Nucleus accumbens (tissue), 56 donors: ENCODE measurements around the gene PPP6R2.

Experiments
- DNase-seq, 56 donors: peaks; one replicate each; lab custom pipeline; 2025; lab: John Stamatoyannopoulos, UW

Gene PPP6R2

DNA sequence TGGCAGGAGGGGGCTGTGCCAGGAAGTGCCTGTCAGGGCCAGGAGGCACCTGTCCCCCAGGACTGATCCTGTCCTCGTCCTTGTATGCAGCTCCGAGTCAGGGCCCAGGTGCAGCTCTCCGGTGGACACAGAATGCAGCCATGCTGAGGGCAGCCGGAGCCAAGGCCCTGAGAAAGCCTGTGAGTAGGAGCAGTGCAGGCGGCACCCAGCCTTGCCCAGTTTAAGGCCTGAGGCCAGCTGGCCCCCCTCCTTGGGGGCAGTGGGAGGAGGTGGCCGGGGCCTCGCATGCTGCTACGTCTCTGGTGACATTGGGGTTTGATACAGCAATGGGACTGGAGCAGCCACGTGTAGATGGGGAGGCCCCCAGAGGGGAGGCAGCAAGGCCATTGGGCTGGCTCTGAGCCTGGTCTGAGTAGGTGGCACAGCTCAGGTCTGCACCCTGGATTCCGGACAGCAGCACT is 96.8 kb downstream of the PPP6R2 start:
- DNase-seq = no peak

DNA sequence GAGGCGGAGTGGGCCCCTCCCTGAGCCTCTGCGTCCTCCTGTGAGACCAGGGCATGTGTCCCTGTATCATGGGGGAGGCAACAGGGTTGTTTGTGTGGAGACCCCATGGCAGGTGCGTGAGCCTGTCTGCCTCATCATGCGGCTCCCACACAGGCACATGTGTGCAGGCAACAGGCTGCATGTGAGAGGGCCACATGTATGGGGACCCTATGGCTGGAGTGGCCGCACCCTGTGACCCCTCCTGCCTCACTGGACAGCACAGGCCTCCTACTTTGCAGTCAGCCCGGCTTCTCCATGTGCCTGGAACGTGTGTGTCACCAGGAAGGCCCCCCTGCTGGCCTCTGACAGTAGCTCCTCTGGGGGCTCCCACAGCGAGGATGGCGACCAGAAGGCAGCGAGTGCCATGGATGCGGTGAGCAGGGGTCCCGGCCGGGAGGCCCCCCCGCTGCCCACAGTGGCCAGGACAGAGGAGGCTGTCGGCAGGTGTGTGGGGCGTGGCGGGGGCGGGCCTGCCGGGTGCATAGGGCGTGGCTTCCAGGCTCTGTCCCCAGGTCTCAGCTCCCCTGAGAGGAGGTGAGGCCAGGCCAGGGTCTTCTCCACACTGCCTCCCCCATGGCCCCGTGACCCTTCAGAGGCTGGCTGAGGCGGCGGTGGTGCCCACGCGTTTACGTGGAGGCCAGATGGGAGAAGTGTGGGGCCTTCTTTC is 97.6 kb downstream of the PPP6R2 start:
- DNase-seq = no peak

DNA sequence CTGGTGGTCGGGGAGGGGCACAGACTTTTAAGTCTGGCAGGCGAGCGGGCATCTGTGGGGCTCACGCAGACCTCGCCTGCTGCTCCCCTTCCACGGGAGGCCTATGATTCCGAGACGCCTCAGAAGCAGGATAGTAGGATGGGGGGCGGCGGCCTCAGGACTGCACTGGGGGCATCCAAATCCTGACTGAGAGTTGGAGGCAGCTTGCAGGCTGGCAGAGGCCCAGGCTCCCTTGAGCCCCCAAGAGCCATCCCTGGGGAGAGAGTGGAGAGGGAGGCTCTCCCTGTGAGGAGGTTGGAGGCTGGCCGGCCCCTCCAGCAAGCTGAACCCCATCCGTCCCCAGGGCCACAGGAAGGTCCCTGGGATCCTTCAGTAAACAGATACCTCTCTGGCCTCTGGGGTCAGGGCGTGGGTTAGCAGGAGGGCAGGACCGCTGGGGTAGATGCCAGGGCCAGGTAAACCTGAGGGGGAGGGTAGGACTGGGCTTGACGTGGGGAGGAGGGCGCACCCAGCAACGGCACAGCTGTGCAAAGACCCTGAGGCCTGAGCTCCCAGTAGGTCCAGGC is 98.4 kb downstream of the PPP6R2 start:
- DNase-seq = no peak

DNA sequence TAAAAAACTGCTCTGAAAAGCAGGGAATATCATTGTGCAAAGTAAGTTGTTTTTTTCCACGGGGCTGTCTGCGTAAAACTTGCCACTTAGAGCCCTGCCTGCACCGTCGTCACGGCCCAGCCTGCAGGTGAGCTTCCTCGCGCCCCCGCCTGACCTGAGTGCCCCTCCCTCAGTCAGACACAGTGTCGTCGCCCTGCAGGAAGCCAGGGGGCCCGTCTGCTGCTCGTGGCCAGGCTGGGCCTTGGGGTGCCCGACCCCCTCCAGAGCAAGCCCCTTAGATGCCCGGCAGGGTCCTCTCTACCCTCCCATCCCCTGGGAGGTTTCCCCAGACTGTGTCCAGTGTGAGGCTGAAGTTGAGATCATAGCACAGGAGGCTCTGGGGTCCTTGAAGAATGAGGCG is 100.1 kb downstream of the PPP6R2 start:
- no peak for DNase-seq

DNA sequence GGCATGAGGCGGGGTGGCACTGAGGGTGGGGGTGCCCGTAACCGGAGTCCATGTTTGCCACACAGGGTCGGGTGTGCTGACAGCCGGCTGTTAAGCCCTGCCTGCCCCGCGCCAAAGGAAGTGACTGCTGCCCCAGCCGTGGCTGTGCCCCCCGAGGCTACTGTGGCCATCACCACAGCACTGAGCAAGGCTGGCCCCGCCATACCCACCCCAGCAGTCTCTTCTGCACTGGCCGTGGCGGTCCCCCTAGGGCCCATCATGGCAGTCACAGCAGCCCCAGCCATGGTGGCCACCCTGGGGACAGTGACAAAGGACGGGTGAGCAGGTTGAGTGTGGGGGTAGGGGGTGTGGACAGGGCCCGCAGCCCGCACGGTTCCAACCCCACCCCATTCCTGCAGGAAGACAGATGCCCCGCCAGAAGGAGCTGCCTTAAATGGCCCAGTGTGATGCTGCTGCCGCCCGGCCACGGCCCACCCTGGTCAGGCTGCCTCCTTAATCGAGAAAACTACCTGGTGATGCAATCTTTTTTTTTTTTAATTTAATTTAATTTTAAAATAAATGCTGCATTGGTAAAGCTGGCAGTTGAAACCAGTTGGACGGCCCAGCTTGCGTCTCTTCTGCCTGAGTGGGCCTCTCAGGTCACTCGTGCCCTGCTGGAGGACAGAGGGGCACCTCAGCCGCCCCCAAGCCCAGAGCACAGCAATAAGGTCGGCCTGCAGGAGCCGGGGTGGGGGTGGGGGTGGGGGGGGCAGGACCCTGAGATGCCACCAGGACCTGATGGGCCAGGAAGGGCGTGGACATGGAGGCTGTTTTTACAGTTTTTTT is 100.9 kb downstream of the PPP6R2 start:
- no peak for DNase-seq

DNA sequence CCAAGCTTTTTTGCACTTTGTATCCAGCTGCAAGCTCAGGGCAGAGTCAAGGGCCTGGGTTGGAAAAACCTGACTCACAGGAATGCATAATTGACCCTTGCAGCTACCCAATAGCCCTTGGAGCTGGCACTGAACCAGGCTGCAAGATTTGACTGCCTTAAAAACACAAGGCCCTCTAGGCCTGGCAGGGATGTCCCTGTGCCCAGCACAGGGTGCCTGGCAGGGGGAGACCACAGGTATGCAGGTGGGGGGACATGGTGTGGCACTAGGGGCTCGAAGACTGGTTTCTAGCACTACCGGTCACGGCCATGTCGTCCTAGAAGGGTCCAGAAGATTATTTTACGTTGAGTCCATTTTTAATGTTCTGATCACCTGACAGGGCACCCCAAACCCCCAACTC is 101.5 kb downstream of the PPP6R2 start:
- no peak for DNase-seq

DNA sequence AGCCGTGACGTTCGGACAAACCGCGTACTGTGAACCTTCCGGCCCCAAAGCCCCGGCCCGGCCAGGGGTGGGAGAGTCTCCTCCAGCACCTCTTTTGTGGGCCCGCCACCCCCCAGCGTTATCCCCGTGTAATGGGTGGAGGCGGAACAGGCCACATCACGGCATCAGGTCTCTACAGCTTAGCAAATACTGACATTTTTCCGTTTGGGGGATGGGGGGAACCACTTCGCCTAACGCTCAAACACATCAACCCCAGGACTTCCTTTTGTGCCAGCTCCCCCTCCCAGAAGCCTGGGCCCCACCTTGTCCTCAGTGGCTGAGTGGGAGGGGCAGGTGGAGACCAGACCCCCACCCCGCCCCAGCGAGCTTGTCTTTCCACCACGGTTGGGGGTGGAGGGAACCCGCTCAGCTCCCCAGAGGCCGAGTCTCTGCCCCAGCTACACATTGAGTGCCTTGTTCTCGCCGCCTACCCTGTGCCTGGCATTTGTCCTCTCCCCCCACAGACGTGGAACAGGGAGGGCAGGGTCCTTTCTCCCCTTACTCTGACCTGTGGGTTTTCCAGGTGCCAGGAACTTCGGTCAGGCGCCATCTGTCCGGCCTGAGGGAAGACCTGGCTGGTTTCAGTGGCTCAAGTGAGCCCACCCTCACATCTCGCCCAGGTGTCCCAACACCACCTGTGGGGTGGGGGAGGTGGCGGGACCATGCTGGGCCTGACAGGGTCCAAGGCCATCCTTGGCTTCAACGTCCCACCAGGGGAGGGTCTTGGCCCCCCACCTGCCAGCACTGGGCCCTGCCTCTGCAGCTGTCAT is 102.1 kb downstream of the PPP6R2 start:
- no peak for DNase-seq

DNA sequence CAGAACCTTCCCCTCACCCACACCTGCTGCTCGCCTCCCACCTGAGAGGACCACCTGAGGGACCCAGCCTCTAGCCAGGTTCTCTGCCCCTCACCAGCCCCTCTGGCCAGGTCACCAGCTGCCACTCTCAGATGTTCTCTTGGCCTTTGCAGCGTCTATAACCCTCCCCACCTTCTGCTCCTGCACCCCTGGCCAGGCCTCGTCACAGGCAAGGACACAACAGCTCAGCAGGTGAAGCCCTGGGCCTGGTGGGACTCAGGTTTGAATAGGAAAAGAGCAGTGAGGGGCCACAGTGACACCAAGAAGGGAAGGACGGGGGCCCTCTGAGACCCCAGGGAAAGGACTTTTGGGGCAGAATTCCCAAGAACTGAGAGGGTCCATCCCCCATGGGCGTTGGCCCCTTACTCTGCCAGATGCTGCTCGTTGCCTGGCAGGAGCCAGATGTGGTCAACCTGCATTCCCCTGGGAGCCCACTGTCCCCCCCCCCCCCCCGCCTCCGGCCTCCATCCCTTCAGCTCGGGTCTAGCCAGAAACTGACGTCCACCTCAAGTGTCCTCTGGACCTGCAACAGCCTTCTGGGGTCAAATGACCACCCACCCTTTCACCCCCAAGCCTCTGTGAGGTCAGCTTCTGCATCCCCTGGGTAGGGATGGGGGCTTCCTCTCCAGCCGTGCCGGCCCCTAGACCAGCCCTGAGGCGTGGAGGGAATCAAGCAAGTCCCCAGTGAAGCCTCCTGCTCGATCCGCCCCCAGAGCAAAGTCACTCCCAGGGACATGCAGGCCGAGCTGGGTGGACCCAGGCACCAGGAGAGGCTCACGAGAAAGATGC is 103.0 kb downstream of the PPP6R2 start:
- DNase-seq = no peak

DNA sequence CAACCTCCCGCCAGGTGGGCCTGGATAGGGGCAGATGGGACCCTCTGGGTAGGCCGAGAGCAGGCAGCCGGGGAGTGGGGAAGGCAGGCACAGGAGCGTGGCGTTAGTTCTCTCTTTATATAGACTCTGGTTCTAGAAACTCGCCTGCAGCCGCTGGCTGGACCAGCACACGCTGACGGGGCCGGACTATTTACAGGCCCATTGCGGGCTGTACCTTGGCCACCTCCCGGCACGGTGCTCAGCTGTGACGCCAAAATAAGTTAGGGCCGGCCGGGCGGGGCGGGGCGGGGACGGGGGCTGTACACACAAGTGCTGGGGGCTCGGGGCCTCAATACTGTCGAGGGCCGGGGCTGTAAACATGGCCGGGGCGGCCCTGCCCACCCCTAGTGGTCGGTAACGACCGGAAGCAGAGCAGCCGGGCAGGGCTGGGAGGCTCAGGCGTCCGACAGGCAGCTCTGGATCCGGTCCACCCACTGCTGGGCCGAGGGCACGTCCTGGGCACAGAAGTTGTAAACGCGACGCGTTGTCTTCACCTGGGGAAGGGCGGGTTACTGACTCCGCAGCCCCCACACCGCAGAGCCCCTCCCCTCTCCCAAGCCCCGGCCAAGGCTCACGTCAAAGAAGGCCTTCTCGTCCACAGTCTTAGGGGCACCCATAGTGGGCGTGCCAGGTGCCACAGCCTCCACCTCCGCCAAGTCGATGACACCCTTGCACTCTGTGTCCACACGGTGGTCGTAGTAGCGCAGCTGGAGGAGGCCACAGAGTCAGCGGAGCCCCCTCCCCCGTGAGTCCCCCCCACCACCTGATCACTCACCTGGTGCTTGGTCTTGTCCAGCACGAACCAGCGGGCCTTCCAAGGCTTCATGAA is 103.8 kb downstream of the PPP6R2 start:
- DNase-seq = no peak

DNA sequence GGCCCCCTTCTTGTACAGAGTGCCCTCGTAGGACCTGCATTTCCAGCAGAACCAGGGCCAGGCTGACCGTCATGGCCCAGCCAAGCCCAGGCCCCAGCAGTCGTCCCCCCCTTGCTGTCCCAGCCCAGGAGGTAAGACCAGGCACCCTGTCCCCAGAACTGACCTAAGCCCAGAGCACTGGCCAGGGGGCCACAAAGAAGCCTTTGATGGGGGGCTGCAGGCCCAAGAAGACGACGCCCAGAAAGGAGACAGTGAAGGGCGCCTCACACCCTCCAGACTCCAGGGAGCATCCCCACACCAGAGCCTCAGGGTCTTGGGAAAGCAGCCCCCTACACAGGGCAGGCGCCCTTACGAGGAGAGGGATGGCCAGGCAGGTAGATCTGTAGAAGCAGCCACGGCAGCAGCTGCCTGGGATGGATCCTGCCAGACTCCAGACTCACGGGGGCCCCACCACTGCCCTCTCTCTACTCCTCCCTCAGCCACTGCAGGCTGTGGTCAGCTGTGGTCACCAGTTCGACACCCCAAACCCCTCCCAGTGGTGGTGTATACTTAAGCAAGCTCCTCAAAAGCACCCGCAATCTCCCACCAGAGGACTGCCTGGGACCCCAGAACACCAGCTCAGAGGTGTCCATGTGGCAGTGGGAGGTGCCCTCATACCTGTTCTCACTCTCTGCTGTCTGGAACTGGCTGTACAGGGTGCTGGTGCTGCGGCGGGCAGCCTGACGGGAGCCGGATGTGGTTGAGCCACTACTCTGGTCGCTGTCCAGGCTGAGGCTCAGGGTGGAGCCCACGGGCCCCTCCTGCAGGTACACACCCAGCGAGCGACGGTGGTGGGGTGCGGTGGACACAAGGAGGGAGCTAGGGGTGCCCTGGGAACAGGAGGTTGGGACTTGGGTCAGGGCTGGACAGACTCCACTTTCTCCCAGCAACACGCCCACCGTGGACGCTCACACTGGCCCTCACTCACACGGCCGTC is 104.7 kb downstream of the PPP6R2 start:
- no peak for DNase-seq

DNA sequence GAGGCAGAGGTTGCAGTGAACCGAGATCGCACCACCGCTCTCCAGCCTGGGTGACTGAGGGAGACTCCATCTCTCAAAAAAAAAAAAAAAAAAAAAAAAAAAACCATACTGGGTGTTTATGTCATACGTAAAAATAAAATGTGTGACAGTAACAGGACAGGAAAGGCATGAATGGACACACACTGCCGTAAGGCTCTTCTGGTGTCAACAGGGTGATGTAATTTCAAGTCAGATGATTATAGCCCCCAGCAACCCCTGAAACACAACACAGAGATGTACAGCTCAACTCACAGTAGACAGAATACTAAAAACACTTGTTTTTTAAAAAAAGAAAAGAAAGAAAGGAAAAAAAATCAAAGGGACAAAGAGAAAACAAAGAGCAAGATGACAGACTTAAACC is 109.5 kb downstream of the PPP6R2 start:
- DNase-seq = no peak

DNA sequence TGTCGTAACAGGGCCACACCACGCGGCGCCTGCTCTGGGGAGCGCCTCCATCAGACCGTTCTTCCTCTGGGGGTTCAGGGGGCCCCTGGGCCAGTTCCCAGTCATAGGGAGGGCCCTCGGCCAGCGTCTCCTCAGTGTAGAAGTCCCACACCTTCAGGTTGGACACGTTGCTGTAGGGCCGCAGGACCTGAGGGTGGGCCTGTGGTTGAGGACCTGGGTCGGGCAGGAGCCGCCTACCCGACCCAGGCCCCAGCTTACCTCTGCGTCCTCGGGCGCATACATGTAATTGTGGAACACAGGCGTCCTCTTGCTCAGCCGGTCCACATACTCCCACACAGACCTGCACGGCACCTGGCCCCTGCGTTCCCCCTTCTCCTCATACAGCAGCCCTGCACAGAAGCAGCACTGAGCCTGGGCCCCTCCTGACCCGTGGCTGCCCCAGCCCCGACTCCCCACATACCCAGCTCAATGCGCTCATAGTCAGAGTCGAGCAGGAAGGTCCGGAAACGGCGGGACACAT is 111.5 kb downstream of the PPP6R2 start:
- no peak for DNase-seq

DNA sequence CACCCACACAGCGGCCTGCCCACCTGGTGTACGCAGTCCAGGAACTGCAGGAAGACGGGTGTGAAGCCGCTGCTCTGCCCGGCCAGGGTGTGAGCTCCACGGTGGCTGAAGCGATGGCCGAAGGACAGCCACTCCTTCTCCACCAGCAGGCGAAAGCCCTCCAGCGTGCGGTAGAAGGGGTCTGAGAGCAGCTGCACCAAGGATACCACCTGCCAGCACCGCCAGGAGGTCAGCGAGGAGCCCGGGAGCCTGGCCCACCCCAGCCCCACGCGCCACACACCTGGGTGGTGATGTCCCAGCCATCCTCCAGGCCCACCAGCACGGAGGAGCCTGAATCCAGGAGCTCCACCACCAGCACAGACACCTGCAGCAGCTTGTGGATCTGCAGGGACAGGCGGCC is 112.1 kb downstream of the PPP6R2 start:
- no peak for DNase-seq

DNA sequence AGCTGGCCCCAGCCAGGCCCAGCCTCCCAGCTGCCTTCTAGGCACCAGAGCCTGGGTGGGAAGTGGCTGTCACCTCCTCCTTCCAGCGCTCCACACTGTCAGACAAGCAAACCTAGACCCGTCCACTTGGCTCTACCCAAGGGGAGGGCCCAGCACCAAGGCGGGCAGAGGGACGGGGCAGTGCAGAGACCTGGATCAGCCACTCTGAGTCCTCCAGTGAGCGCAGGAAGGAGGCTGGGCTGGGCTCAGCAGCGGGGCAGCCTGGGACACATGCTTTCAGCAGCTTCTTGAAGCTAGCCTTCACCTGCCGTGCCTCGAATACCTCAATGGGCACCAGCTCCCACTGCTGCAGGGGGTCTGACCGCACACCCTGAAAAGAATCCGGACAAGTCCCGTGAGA is 112.9 kb downstream of the PPP6R2 start:
- no peak for DNase-seq

DNA sequence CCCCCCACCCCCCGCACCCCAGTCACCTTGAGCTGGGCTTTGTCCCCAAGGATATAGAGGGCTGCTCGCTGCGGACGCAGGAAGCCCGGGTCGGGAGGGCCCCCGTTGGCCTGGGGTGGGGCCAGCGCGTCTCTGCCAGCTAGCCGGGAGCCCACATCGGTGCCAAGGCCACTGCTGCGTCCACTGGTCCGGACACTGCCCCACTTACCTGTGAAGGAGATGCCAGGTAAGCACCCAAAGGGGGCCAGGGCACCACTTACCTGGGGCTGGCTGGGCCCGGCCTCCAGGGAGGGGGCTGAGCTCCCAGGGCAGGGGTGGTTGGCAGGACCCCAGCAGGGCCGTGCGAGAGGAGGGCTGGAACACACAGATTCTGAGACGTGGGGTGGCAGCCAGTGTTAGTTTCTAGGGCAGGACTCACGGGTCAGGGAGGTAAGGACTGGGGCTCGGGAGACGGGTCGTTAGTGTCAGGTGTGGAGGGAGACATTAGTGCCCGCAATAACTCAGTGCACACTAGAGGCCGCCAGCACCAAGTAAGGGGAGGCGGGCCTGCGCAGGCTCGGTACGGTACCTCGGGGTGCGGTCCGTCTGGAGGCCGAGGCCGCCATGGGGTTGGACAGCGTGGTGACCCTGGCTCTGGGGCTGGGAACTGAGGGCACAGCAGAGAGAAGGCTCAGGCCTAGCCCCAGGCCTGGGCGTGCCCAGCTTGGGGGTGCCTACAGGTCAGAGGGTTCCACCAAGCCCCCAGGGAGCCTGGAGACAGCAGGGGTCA is 113.5 kb downstream of the PPP6R2 start:
- DNase-seq = no peak

DNA sequence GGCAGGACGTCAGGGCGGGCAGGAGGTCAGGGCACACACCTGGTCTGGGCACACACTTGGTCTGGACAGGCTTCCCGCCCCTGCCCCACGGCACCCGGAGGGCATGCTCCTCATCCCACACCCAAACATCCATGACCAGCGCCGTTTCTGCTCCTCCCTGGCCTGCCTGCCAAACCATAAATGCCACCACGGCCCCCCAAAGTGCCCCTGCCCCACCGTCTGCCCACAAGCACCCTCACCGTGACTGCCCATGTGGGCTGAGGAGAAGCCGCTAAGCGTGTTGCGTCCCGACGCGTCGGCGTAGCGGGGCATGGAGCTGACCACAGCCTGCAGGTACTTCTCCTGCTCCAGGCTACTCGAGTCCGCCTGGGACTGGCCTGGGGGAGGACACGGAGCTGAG is 115.9 kb downstream of the PPP6R2 start:
- no peak for DNase-seq
